Left renal cortex interstitium (tissue), 4 donors: ENCODE data around the gene REX1BD. TPM values are rescaled to one million over a fixed set of nuclear protein-coding genes. Genes with fewer than 3 reads are reported as not detected.
"Not testable (repeated sequence)": the region's sequence is repeated elsewhere in the genome, so short reads cannot be mapped to it uniquely, and the experiment has no call there.

Experiments
- DNase-seq, 4 donors: peaks; one replicate each; pipeline ENCODE4 v3.0.0-alpha.2; 2013; ENCODE audit warnings: low read depth in 4 of 4, low spot score in 2 of 4, missing footprints in 1 of 4
- polyA plus RNA-seq, 4 donors: library from polyadenylated mRNA; unstranded; fragments of 120-200 nt; gene quantifications; one replicate each; pipeline ENCODE4 v1.2.1, GENCODE V29; 2013; ENCODE audit not compliant: insufficient read length in 4 of 4

Gene REX1BD
- polyA plus RNA-seq, 4 donors = 22.5 to 51.3 (median 38.4) TPM

- not testable (repeated sequence) for DNase-seq
Observed at GRCh38 chr19:18600692-18601397, 12.2 kb downstream of the REX1BD start.

GRCh38 chr19:18601875-18602274, 13.3 kb downstream of the REX1BD start:
- DNase-seq = no peak

- no peak for DNase-seq
Observed at GRCh38 chr19:18603255-18603957, 14.8 kb downstream of the REX1BD start.

- no peak for DNase-seq
Observed at GRCh38 chr19:18603958-18604819, 15.6 kb downstream of the REX1BD start.

- no peak for DNase-seq
Observed at GRCh38 chr19:18604820-18605159, 16.2 kb downstream of the REX1BD start.

- no peak for DNase-seq
Observed at GRCh38 chr19:18605196-18605545, 16.6 kb downstream of the REX1BD start.

- DNase-seq = no peak
Observed at GRCh38 chr19:18605546-18606280, 17.1 kb downstream of the REX1BD start.

- DNase-seq = no peak
Observed at GRCh38 chr19:18606281-18607225, 18.0 kb downstream of the REX1BD start, which contains the start of gene CRLF1. Gene CRLF1 (minus strand): TSS chr19:18606799. CDS start chr19:18606656, 143 bp downstream.

- DNase-seq = no peak
Observed at GRCh38 chr19:18607226-18608101, 18.9 kb downstream of the REX1BD start.

GRCh38 chr19:18608102-18608804, 19.7 kb downstream of the REX1BD start:
- no peak for DNase-seq

GRCh38 chr19:18608805-18609716, 20.5 kb downstream of the REX1BD start:
- DNase-seq = no peak

- no peak for DNase-seq
Observed at GRCh38 chr19:18609717-18610051, 21.1 kb downstream of the REX1BD start.

- no peak for DNase-seq
Observed at GRCh38 chr19:18610245-18610555, 21.6 kb downstream of the REX1BD start.

GRCh38 chr19:18610556-18611326, 22.1 kb downstream of the REX1BD start:
- DNase-seq = no peak

GRCh38 chr19:18611327-18612050, 22.9 kb downstream of the REX1BD start:
- DNase-seq = no peak
